Measurements from ENCODE around the gene TMEM184A. TPM values are rescaled to one million over a fixed set of nuclear protein-coding genes. Genes with fewer than 3 reads are reported as not detected.

The TMEM184A gene
- total and polyA plus RNA-seq, 2 of the 13 experiments (the other 11 are each of a cell fraction or from before 2014, with no cell fraction given) = 9.5 to 20.4 TPM

GRCh38 chr7:1503390-1503789 is 52.6 kb downstream of the TMEM184A start:
- Histone ChIP-seq H3K79me2 (ENCODE audit: insufficient read depth, low read length) (peaks cover 26% of the 10 kb centered on the region), H2AFZ (ENCODE audit: low read length) (no peak overlapping the region), H3K4me3 (replicated peaks in 1 of 3; ENCODE audit: insufficient read depth in 1 of 3, low read depth in 2 of 3, low read length in 3 of 3) (peak overlapping the region; percentile 91 to 100 (median 97)), H3K9me3 (ENCODE audit: low read length) (no peaks in the 10 kb centered on the region), H3K36me3 (replicated peaks in 1 of 2; ENCODE audit: control insufficient read depth in 1 of 2, insufficient read depth in 2 of 2, low read length in 2 of 2) (peaks cover 14 to 35% of the 10 kb centered on the region in 2 experiments), H4K20me1 (ENCODE audit: insufficient read depth, low read length) (no peaks in the 10 kb centered on the region), H3K4me2 (ENCODE audit: low read depth, low read length) (peak overlapping the region; percentile 100), H3K4me1 (ENCODE audit: insufficient read depth, low read length) (peaks cover 40% of the 10 kb centered on the region), H3K27ac (ENCODE audit: extremely low read length, insufficient read depth, low read length) (peak overlapping the region; percentile 55), H3K9ac (ENCODE audit: insufficient read depth, low read depth, low read length) (peak overlapping the region; percentile 90), H3K27me3 (ENCODE audit: control insufficient read depth in 1 of 2, insufficient read depth in 2 of 2, low read length in 2 of 2) (no peaks in the 10 kb centered on the region; a peak in 1 of 5 replicates)
- ChIA-PET POLR2A (interaction anchor here (1.5 kb wide), 1 partner anchor 12 kb away, joined by 4 read pairs; no protein-coding TSS in a partner anchor), CTCF (ENCODE audit: low intra/inter-chr PET ratio, low total read pairs) (interaction anchor here (2.4 kb wide), 1 partner anchor 53 kb away, joined by 24 read pairs; the partner anchor contains the start of gene TMEM184A)
- TF ChIP-seq YEATS4 (CRISPR knock-in tag; IDR thresholded peaks at IDR 0.05; ENCODE audit: borderline replicate concordance) (no peak), CHCHD3 (CRISPR knock-in tag; IDR thresholded peaks at IDR 0.05) (no peak), ZFP36 (IDR thresholded peaks at IDR 0.05; ENCODE audit: borderline replicate concordance, low read depth, low read length, partially characterized antibody) (peak; percentile 30), ZGPAT (CRISPR knock-in tag; IDR thresholded peaks at IDR 0.05) (no peak), ZNF777 (CRISPR knock-in tag; IDR thresholded peaks at IDR 0.05) (no peak), RBM39 (IDR thresholded peaks at IDR 0.05; ENCODE audit: low read depth, low read length, poor library complexity, severe bottlenecking) (peak; percentile 10), TMF1 (CRISPR knock-in tag; IDR thresholded peaks at IDR 0.05; ENCODE audit: low read depth) (0 out of 2 replicates have a peak, but pooled peaks have one; percentile 6), TEF (CRISPR knock-in tag; IDR thresholded peaks at IDR 0.05) (no peak), ZNF768 (CRISPR knock-in tag; IDR thresholded peaks at IDR 0.05) (peak; percentile 98), ZMYM3 (CRISPR knock-in tag; IDR thresholded peaks at IDR 0.05) (peak; percentile 18; the same call in 1 of the 2 replicates), ZNF160 (CRISPR knock-in tag; IDR thresholded peaks at IDR 0.05) (0 out of 2 replicates have a peak, but pooled peaks have one; percentile 16), MAX (IDR thresholded peaks at IDR 0.05) (0 out of 2 replicates have a peak, but pooled peaks have one; percentile 20)
- in situ Hi-C loops (cut with HindIII; ENCODE audit: extremely low pct_ligation_motif_present, low pct_unique_long_range_greater_than_20kb) = loop anchor here (5.0 kb wide), 1 partner anchor 54 kb away; the partner anchor contains the start of gene TMEM184A
- intact Hi-C loops (cut with micrococcal nuclease; ENCODE audit: unreplicated experiment) = no loop called here
- no TSS peak for BruUV-seq (replicated peaks)
- WGBS (ENCODE audit: low lambda C conversion rate) = 8% methylated on average over 11 of the region's 24 CpGs
- DNase-seq (ENCODE audit: low spot score) (no peak), ATAC-seq (no peak), FAIRE-seq (no peak)

All from HepG2 (cell line).